Gastrocnemius medialis (tissue), 4 donors: ENCODE measurements around the gene STRN3. TPM values are rescaled to one million over a fixed set of nuclear protein-coding genes. Genes with fewer than 3 reads are reported as not detected.
A peak's percentile ranks its signal among the peaks of the same experiment; 100 is the strongest.

Experiments used
- ATAC-seq, 2 donors: fragments of 150-250 bp; one replicate each; pipeline ENCODE4 v1.9.1; 2016
- DNase-seq, 2 donors: peaks; one replicate each; pipeline ENCODE4 v3.0.0-alpha.2; 2019
- H3K27ac ChIP-seq, 4 donors: fragments of 200-600 bp; sonication (generic); 1 replicate in 1 of 4; 2 replicates in 3 of 4; pipeline ENCODE4 v1.5.1; 2016 to 2018; ENCODE audit warnings: mild to moderate bottlenecking in 2 of 4, moderate library complexity in 1 of 4
- H3K27me3 ChIP-seq, 3 donors: fragments of 200-600 bp; sonication (generic) in 2 of 3; 1 replicate in 1 of 3; 2 replicates in 2 of 3; pipeline versions ENCODE4 v1.5.1 to v1.6.0; 2016 to 2019; ENCODE audit warnings: mild to moderate bottlenecking in 1 of 3, moderate library complexity in 1 of 3
- H3K36me3 ChIP-seq, 2 donors: fragments of 200-600 bp; sonication (generic) in 1 of 2; one replicate each; pipeline ENCODE4 v1.5.1; 2017 to 2018
- H3K4me1 ChIP-seq, 2 donors: fragments of 200-600 bp; sonication (generic) in 1 of 2; one replicate each; pipeline ENCODE4 v1.5.1; 2016 to 2017; ENCODE audit warnings: mild to moderate bottlenecking in 2 of 2
- H3K4me3 ChIP-seq, 4 donors: fragments of 200-600 bp; sonication (generic) in 3 of 4; 1 replicate in 1 of 4; 2 replicates in 3 of 4; pipeline ENCODE4 v1.5.1; 2016 to 2019; ENCODE audit warnings: mild to moderate bottlenecking in 2 of 4
- H3K9me3 ChIP-seq, 3 donors: fragments of 200-600 bp; sonication (generic) in 2 of 3; 1 replicate in 1 of 3; 2 replicates in 2 of 3; pipeline ENCODE4 v1.5.1; 2016 to 2019
- CTCF ChIP-seq, 5 experiments: fragments of 450-650 bp in 3 of 5; fragments of 200-600 bp in 2 of 5; sonication (generic) in 2 of 5; IDR thresholded peaks in 4 of 5; conservative IDR thresholded peaks in 1 of 5; 1 replicate in 4 of 5; 2 replicates in 1 of 5; pipeline ENCODE4 v1.5.1; 2016 to 2019; ENCODE audit warnings: antibody characterized with exemption in 5 of 5, mild to moderate bottlenecking in 3 of 5, moderate library complexity in 3 of 5
- POLR2A ChIP-seq, 2 donors: fragments of 450-650 bp; IDR thresholded peaks; one replicate each; pipeline ENCODE4 v1.6.1; 2017; ENCODE audit warnings: antibody characterized with exemption in 2 of 2, mild to moderate bottlenecking in 2 of 2, moderate library complexity in 2 of 2
- in situ Hi-C, 4 donors: fragments of 200-750 bp; cut with MboI; loops; one replicate each; pipeline versions ENCODE4 v1.15.0 to v1.8.0; 2017; ENCODE audit warnings: low sequenced_read_pairs in 4 of 4
- intact Hi-C: fragments of 100-400 bp; cut with DNase I; formaldehyde crosslinking; loops from one replicate; pipeline ENCODE4 v1.15.1; 2023; ENCODE audit warnings: low total_unique reads
- total RNA-seq, 4 donors: library from RNA; depleted of rRNA; stranded (reverse); fragments of >200 nt; gene quantifications; one replicate each; pipeline versions ENCODE4 v1.1.0 to v1.2.3, GENCODE V29; 2016

STRN3 gene
- total RNA-seq, 4 donors from 2014 or later: 57.7 to 98.7 (median 77.9) TPM

DNA sequence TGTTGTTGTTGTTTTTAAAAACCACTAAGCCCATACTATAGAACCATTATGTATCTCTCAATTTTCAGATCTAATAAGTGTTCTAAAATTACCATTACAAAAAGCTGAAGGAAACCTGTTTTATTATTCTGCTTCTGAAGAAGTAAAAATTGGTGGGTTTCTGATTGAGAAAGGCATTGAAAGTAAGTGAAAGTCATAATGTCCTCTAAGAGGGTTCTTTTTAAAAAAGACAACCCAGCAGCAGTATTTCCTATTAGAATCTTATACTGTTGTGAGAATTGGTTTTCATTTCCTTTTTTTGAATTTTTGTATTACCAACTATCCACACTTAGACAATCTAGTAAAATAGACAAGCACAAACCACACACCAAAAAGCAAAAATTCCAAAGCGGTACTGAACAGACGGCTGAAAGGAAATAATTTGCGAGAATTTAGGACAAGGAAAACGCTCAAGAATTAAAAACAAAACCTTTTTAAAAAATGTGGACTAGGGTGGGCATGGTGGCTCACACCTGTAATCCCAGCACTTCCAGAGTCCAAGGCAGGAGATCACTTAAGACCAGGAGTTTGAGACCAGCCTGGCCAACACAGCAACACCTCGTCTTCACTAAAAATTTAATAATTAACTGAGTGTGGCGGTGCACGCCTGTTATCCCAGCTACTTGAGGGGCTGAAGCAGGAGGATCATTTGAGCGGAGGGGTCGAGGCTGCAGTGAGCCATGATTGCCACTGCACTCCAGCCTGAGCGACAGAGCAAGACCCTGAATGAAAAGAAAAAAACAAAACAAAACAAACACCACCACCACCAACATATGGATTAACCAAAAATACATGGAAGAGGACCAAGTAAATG, 67.4 kb downstream of the STRN3 start:
- no peak for ATAC-seq
- in situ Hi-C loops (loop anchor here in 1 of 4 donors (25.0 kb wide), 1 partner anchor 404 kb away; no protein-coding TSS in a partner anchor), intact Hi-C loops (no loop called here)
- DNase-seq: no peak
- Histone ChIP-seq H3K27ac (no peak overlapping the region), H3K4me3 (no peak overlapping the region), H3K9me3 (no peaks in the 10 kb centered on the region), H3K36me3 (peaks cover 4 to 18% of the 10 kb centered on the region in 2 donors), H3K4me1 (peaks cover 0 to 19% of the 10 kb centered on the region in 2 donors), H3K27me3 (no peaks in the 10 kb centered on the region)
- TF ChIP-seq POLR2A (IDR thresholded peaks at IDR 0.05) (no peak), CTCF (IDR thresholded peaks at IDR 0.05 in 4 of 5, conservative IDR thresholded peaks at IDR 0.05 in 1 of 5) (no peak)

GRCh38 chr14:30957813-30958370, 68.3 kb downstream of the STRN3 start:
- Histone ChIP-seq H3K27ac (no peak overlapping the region), H3K27me3 (no peaks in the 10 kb centered on the region), H3K36me3 (peaks cover 4 to 19% of the 10 kb centered on the region in 2 donors), H3K4me1 (peaks cover 0 to 19% of the 10 kb centered on the region in 2 donors), H3K9me3 (no peaks in the 10 kb centered on the region), H3K4me3 (no peak overlapping the region)
- TF ChIP-seq POLR2A (IDR thresholded peaks at IDR 0.05): no peak
- intact Hi-C loops: no loop called here
- ATAC-seq (peak in 1 of 2 donors; percentile 26), DNase-seq (no peak)
- in situ Hi-C loops: loop anchor here in 1 of 4 donors (25.0 kb wide), 1 partner anchor 404 kb away; no protein-coding TSS in a partner anchor

DNA sequence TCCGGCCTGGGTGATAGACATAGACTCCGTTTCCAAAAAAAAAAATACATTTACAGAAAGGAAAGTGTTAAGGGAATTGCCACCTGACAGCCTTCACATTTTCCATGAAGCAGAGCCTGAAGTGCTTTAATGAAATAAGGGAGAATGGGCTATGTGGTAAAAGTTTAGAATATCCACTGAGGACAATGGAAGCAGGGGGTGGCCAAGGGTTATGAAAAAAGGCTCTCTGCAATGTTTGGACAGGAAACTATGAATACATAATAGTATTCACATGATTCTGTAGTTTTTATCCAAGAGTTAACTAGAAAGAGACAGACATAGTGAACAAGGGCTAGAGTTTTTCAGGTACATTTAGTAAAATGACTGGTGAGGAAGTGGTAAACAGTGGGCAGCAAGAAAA, 76.5 kb downstream of the STRN3 start:
- Histone ChIP-seq H3K36me3 (peaks cover 4 to 48% of the 10 kb centered on the region in 2 donors), H3K4me3 (no peak overlapping the region), H3K9me3 (no peaks in the 10 kb centered on the region), H3K27me3 (no peaks in the 10 kb centered on the region), H3K27ac (no peak overlapping the region), H3K4me1 (no peaks in the 10 kb centered on the region)
- in situ Hi-C loops (loop anchor here in 1 of 4 donors (25.0 kb wide), 1 partner anchor 413 kb away; no protein-coding TSS in a partner anchor), intact Hi-C loops (no loop called here)
- no peak for TF ChIP-seq POLR2A (IDR thresholded peaks at IDR 0.05)
- no peak for TF ChIP-seq CTCF (IDR thresholded peaks at IDR 0.05 in 4 of 5, conservative IDR thresholded peaks at IDR 0.05 in 1 of 5)
- ATAC-seq (no peak), DNase-seq (no peak)

- intact Hi-C loops: no loop called here
- in situ Hi-C loops: no loop called here
- ATAC-seq (no peak), DNase-seq (no peak)
- Histone ChIP-seq H3K27ac (no peak overlapping the region), H3K9me3 (no peaks in the 10 kb centered on the region), H3K27me3 (no peaks in the 10 kb centered on the region), H3K4me3 (no peak overlapping the region), H3K36me3 (peaks cover 0 to 54% of the 10 kb centered on the region in 2 donors), H3K4me1 (no peaks in the 10 kb centered on the region)
- TF ChIP-seq CTCF (IDR thresholded peaks at IDR 0.05 in 4 of 5, conservative IDR thresholded peaks at IDR 0.05 in 1 of 5): no peak
- no peak for TF ChIP-seq POLR2A (IDR thresholded peaks at IDR 0.05)
These were observed 82.5 kb downstream of the STRN3 start for GRCh38 chr14:30943694-30944093.

GRCh38 chr14:30940886-30941285, 85.3 kb downstream of the STRN3 start:
- in situ Hi-C loops (no loop called here), intact Hi-C loops (no loop called here)
- no peak overlapping the region for H3K4me3 ChIP-seq
- no peaks in the 10 kb centered on the region for H3K27me3 ChIP-seq
- no peaks in the 10 kb centered on the region for H3K9me3 ChIP-seq
- peaks cover 0 to 34% of the 10 kb centered on the region in 2 donors for H3K36me3 ChIP-seq
- H3K27ac ChIP-seq: no peak overlapping the region
- DNase-seq (no peak), ATAC-seq (no peak)
- H3K4me1 ChIP-seq: no peaks in the 10 kb centered on the region
- TF ChIP-seq CTCF (IDR thresholded peaks at IDR 0.05 in 4 of 5, conservative IDR thresholded peaks at IDR 0.05 in 1 of 5) (no peak), POLR2A (IDR thresholded peaks at IDR 0.05) (no peak)
